Stimulated activated CD8-positive, alpha-beta memory T cell treated with anti-CD3 and anti-CD28 coated beads, Interleukin-12 subunit alpha, Interleukin-12 subunit beta, amount 100 ng/mL, for 1 hour (primary cell): Measurements from ENCODE around the gene ZNF577.
"Not testable (repeated sequence)": the region's sequence is repeated elsewhere in the genome, so short reads cannot be mapped to it uniquely, and the experiment has no call there.

Experiments
- DNase-seq: peaks from one replicate; pipeline ENCODE4 v3.0.0-alpha.2; 2020; ENCODE audit warnings: low read depth

The ZNF577 gene

GRCh38 chr19:51887522-51888498, at the start of gene ZNF577:
Gene ZNF577, minus strand, starts transcription at chr19:51887951. Its CDS starts 7,569 bp downstream, at chr19:51880382.
- peak; percentile 42 for DNase-seq

GRCh38 chr19:51931921-51932320, 44.2 kb upstream of the ZNF577 start:
- no peak for DNase-seq

GRCh38 chr19:51927859-51928258, 40.1 kb upstream of the ZNF577 start:
- no peak for DNase-seq

- DNase-seq = peak; percentile 79
Observed at GRCh38 chr19:51926784-51927741, 39.3 kb upstream of the ZNF577 start, which contains the start of gene ZNF613. Gene ZNF613, plus strand, starts transcription at chr19:51927472. Its CDS starts 8,749 bp downstream, at chr19:51936221.

GRCh38 chr19:51926426-51926783, 38.7 kb upstream of the ZNF577 start:
- no peak for DNase-seq

- DNase-seq = no peak
Observed at GRCh38 chr19:51921949-51922348, 34.2 kb upstream of the ZNF577 start.

GRCh38 chr19:51919606-51920005, 31.9 kb upstream of the ZNF577 start:
- no peak for DNase-seq

GRCh38 chr19:51916167-51916566, 28.4 kb upstream of the ZNF577 start:
- no peak for DNase-seq

GRCh38 chr19:51915324-51915867, 27.6 kb upstream of the ZNF577 start:
- no peak for DNase-seq

- not testable (repeated sequence) for DNase-seq
Observed at GRCh38 chr19:51907981-51908380, 20.2 kb upstream of the ZNF577 start.

GRCh38 chr19:51906108-51906507, 18.4 kb upstream of the ZNF577 start:
- not testable (repeated sequence) for DNase-seq

- DNase-seq = not testable (repeated sequence)
Observed at GRCh38 chr19:51905639-51906038, 17.9 kb upstream of the ZNF577 start.

- no peak for DNase-seq
Observed at GRCh38 chr19:51905206-51905605, 17.5 kb upstream of the ZNF577 start.

GRCh38 chr19:51904331-51905165, 16.8 kb upstream of the ZNF577 start, which contains the start of gene ZNF649:
Gene ZNF649, minus strand, starts transcription at chr19:51905017. Its CDS starts 4,910 bp downstream, at chr19:51900107.
- DNase-seq = peak; percentile 70

- no peak for DNase-seq
Observed at GRCh38 chr19:51903192-51903591, 15.4 kb upstream of the ZNF577 start.

GRCh38 chr19:51901860-51902259, 14.1 kb upstream of the ZNF577 start:
- no peak for DNase-seq

GRCh38 chr19:51891193-51891747, 3.5 kb upstream of the ZNF577 start:
- no peak for DNase-seq

- DNase-seq = no peak
Observed at GRCh38 chr19:51889934-51890333, 2.2 kb upstream of the ZNF577 start.

GRCh38 chr19:51884713-51885112, 3.0 kb downstream of the ZNF577 start:
- DNase-seq = no peak

- no peak for DNase-seq
Observed at GRCh38 chr19:51882518-51882917, 5.2 kb downstream of the ZNF577 start.

GRCh38 chr19:51873097-51873496, 14.7 kb downstream of the ZNF577 start:
- DNase-seq = no peak
